Measurements from ENCODE around the gene LY6G5B. TPM values are rescaled to one million over a fixed set of nuclear protein-coding genes. Genes with fewer than 3 reads are reported as not detected.

LY6G5B gene
- total and polyA plus RNA-seq, 3 experiments from 2014 or later = 0.64 to 21.2 (median 19.1) TPM

- Histone ChIP-seq H3K4me3 (ENCODE audit: low read length) (peak overlapping the region; percentile 88), H3K9me3 (ENCODE audit: low read length) (no peaks in the 10 kb centered on the region), H3K36me3 (ENCODE audit: insufficient read depth, low read length) (peaks cover 18% of the 10 kb centered on the region), H3K27me3 (ENCODE audit: insufficient read depth, low read length, poor library complexity, severe bottlenecking) (no peaks in the 10 kb centered on the region), H3K27ac (ENCODE audit: low read depth, low read length) (peak overlapping the region; percentile 98), H3K4me1 (ENCODE audit: insufficient read depth, low read length) (peaks cover 24% of the 10 kb centered on the region)
- Mint-ChIP-seq H3K27ac (peak overlapping the region; percentile 88 to 100 (median 96)), H3K27me3 (peaks cover 0 to 2% of the 10 kb centered on the region in 2 donors), H3K4me3 (peak overlapping the region; percentile 92 to 99 (median 96)), H3K36me3 (peaks cover 0 to 45% (median 4%) of the 10 kb centered on the region in 3 donors), H3K9me3 (no peaks in the 10 kb centered on the region), H3K4me1 (peaks cover 39 to 48% (median 46%) of the 10 kb centered on the region in 3 donors)
- ChIA-PET CTCF (interaction anchor here (1.6 kb wide), 1 partner anchor 21 kb away, joined by 3 read pairs; the partner anchor contains the start of gene LY6G5C), POLR2A (interaction anchor here (0.6 to 1.8 kb wide), 4 partner anchors 36 to 270 kb away, joined by 3 to 13 read pairs (median 8); partner anchors contain the start of genes BAG6, CSNK2B, DXO and GPANK1)
- no peak for DNase-seq
These were observed 32.1 kb downstream of the LY6G5B start for GRCh38 chr6:31701666-31702404.

GRCh38 chr6:31702405-31702818, 32.6 kb downstream of the LY6G5B start:
- Mint-ChIP-seq H3K4me1 (peaks cover 35 to 45% (median 41%) of the 10 kb centered on the region in 3 donors), H3K27me3 (peaks cover 0 to 1% of the 10 kb centered on the region in 2 donors), H3K9me3 (no peaks in the 10 kb centered on the region), H3K36me3 (peaks cover 0 to 40% (median 4%) of the 10 kb centered on the region in 3 donors), H3K4me3 (peak overlapping the region; percentile 92 to 99 (median 96)), H3K27ac (peak overlapping the region; percentile 88 to 100 (median 96))
- Histone ChIP-seq H3K27ac (ENCODE audit: low read depth, low read length) (peak overlapping the region; percentile 98), H3K36me3 (ENCODE audit: insufficient read depth, low read length) (peaks cover 15% of the 10 kb centered on the region), H3K4me1 (ENCODE audit: insufficient read depth, low read length) (peaks cover 24% of the 10 kb centered on the region), H3K9me3 (ENCODE audit: low read length) (no peaks in the 10 kb centered on the region), H3K4me3 (ENCODE audit: low read length) (peak overlapping the region; percentile 88), H3K27me3 (ENCODE audit: insufficient read depth, low read length, poor library complexity, severe bottlenecking) (no peaks in the 10 kb centered on the region)
- DNase-seq = no peak
- CTCF ChIA-PET = interaction anchor here (0.7 to 1.6 kb wide), 4 partner anchors 21 to 302 kb away, joined by 3 to 4 read pairs (median 3); partner anchors contain the start of gene LY6G5C
- POLR2A ChIA-PET = interaction anchor here (0.8 to 1.8 kb wide), 10 partner anchors 33 to 269 kb away, joined by 3 to 13 read pairs (median 6); partner anchors contain the start of genes BAG6, CLIC1, CSNK2B and DXO

- H3K4me1 Mint-ChIP-seq = peaks cover 28 to 39% (median 35%) of the 10 kb centered on the region in 3 donors
- H3K27me3 ChIP-seq (ENCODE audit: insufficient read depth, low read length, poor library complexity, severe bottlenecking) = no peaks in the 10 kb centered on the region
- H3K27ac Mint-ChIP-seq = peak within 1 kb of the TSS; percentile 88 to 100 (median 96)
- peak; percentile 95 to 97 (median 96) for DNase-seq
- peak within 1 kb of the TSS; percentile 98 for H3K27ac ChIP-seq (ENCODE audit: low read depth, low read length)
- peaks cover 0 to 33% (median 2%) of the 10 kb centered on the region in 3 donors for H3K36me3 Mint-ChIP-seq
- CTCF ChIA-PET = interaction anchor here (0.6 to 1.6 kb wide), 8 partner anchors 9 to 302 kb away, joined by 3 to 4 read pairs (median 3); partner anchors contain the start of gene LY6G5C
- no peaks in the 10 kb centered on the region for H3K9me3 Mint-ChIP-seq
- no peaks in the 10 kb centered on the region for H3K9me3 ChIP-seq (ENCODE audit: low read length)
- H3K4me1 ChIP-seq (ENCODE audit: insufficient read depth, low read length) = peaks cover 24% of the 10 kb centered on the region
- peaks cover 9% of the 10 kb centered on the region for H3K36me3 ChIP-seq (ENCODE audit: insufficient read depth, low read length)
- POLR2A ChIA-PET = interaction anchor here (0.6 to 1.8 kb wide), 13 partner anchors 33 to 1057 kb away, joined by 3 to 13 read pairs (median 7); partner anchors contain the start of genes BAG6, CLIC1, CSNK2B and DXO
- H3K27me3 Mint-ChIP-seq = peaks cover 0 to 1% of the 10 kb centered on the region in 2 donors
- H3K4me3 ChIP-seq (ENCODE audit: low read length) = peak within 1 kb of the TSS; percentile 88
- H3K4me3 Mint-ChIP-seq = peak within 1 kb of the TSS; percentile 92 to 99 (median 96)
These were observed 33.3 kb downstream of the LY6G5B start, which contains the start of gene ABHD16A for GRCh38 chr6:31702819-31703716. ABHD16A (minus strand) TSS chr6:31703324; CDS start chr6:31703281, 43 bp downstream.

GRCh38 chr6:31705931-31706330, 36.2 kb downstream of the LY6G5B start:
- peaks cover 0 to 16% (median 1%) of the 10 kb centered on the region in 3 donors for H3K36me3 Mint-ChIP-seq
- POLR2A ChIA-PET = no interaction called here

GRCh38 chr6:31706599-31706998, 36.8 kb downstream of the LY6G5B start, which contains the start of gene LY6G6F:
LY6G6F (plus strand) TSS chr6:31706866; CDS start chr6:31706907, 41 bp downstream.
- H3K27me3 ChIP-seq (ENCODE audit: insufficient read depth, low read length, poor library complexity, severe bottlenecking) = no peaks in the 10 kb centered on the region
- Mint-ChIP-seq H3K4me1 (peaks cover 24 to 32% (median 31%) of the 10 kb centered on the region in 3 donors), H3K9me3 (no peaks in the 10 kb centered on the region), H3K27me3 (peaks cover 0 to 1% of the 10 kb centered on the region in 2 donors), H3K4me3 (peak within 1 kb of the TSS in 1 of 7 donors; percentile 49), H3K27ac (no peak within 1 kb of the TSS), H3K36me3 (peaks cover 0 to 12% (median 0%) of the 10 kb centered on the region in 3 donors)
- no peak within 1 kb of the TSS for H3K4me3 ChIP-seq (ENCODE audit: low read length)
- H3K9me3 ChIP-seq (ENCODE audit: low read length) = no peaks in the 10 kb centered on the region
- H3K36me3 ChIP-seq (ENCODE audit: insufficient read depth, low read length) = no peaks in the 10 kb centered on the region
- peak within 1 kb of the TSS; percentile 24 for H3K27ac ChIP-seq (ENCODE audit: low read depth, low read length)
- DNase-seq = no peak
- peaks cover 20% of the 10 kb centered on the region for H3K4me1 ChIP-seq (ENCODE audit: insufficient read depth, low read length)
- ChIA-PET CTCF (no interaction called here), POLR2A (no interaction called here)

More at GRCh38 chr6:31705931-31706330, 36.2 kb downstream of the LY6G5B start:
- H3K27me3 Mint-ChIP-seq = peaks cover 0 to 1% of the 10 kb centered on the region in 2 donors
- no peak overlapping the region for H3K4me3 Mint-ChIP-seq
- Histone ChIP-seq H3K27ac (ENCODE audit: low read depth, low read length) (no peak overlapping the region), H3K36me3 (ENCODE audit: insufficient read depth, low read length) (no peaks in the 10 kb centered on the region), H3K27me3 (ENCODE audit: insufficient read depth, low read length, poor library complexity, severe bottlenecking) (no peaks in the 10 kb centered on the region), H3K4me3 (ENCODE audit: low read length) (no peak overlapping the region), H3K4me1 (ENCODE audit: insufficient read depth, low read length) (peaks cover 23% of the 10 kb centered on the region), H3K9me3 (ENCODE audit: low read length) (no peaks in the 10 kb centered on the region)
- H3K4me1 Mint-ChIP-seq = peaks cover 26 to 32% (median 32%) of the 10 kb centered on the region in 3 donors
- CTCF ChIA-PET = no interaction called here
- no peak overlapping the region for H3K27ac Mint-ChIP-seq
- no peak for DNase-seq
- H3K9me3 Mint-ChIP-seq = no peaks in the 10 kb centered on the region

GRCh38 chr6:31707701-31708100, 37.9 kb downstream of the LY6G5B start:
- H3K9me3 ChIP-seq (ENCODE audit: low read length) = no peaks in the 10 kb centered on the region
- ChIA-PET POLR2A (no interaction called here), CTCF (no interaction called here)
- H3K27me3 ChIP-seq (ENCODE audit: insufficient read depth, low read length, poor library complexity, severe bottlenecking) = no peaks in the 10 kb centered on the region
- peaks cover 13% of the 10 kb centered on the region for H3K4me1 ChIP-seq (ENCODE audit: insufficient read depth, low read length)
- H3K4me3 ChIP-seq (ENCODE audit: low read length) = no peak overlapping the region
- no peak overlapping the region for H3K27ac ChIP-seq (ENCODE audit: low read depth, low read length)
- DNase-seq = peak in 1 of 5 donors; percentile 30
- Mint-ChIP-seq H3K27me3 (peaks cover 0 to 1% of the 10 kb centered on the region in 2 donors), H3K9me3 (no peaks in the 10 kb centered on the region), H3K4me3 (no peak overlapping the region), H3K36me3 (peaks cover 0 to 6% (median 0%) of the 10 kb centered on the region in 3 donors), H3K27ac (no peak overlapping the region), H3K4me1 (peaks cover 16 to 28% (median 25%) of the 10 kb centered on the region in 3 donors)
- H3K36me3 ChIP-seq (ENCODE audit: insufficient read depth, low read length) = no peaks in the 10 kb centered on the region

- H3K36me3 ChIP-seq (ENCODE audit: insufficient read depth, low read length) = no peaks in the 10 kb centered on the region
- H3K4me3 Mint-ChIP-seq = no peak overlapping the region
- H3K27me3 ChIP-seq (ENCODE audit: insufficient read depth, low read length, poor library complexity, severe bottlenecking) = no peaks in the 10 kb centered on the region
- H3K27ac Mint-ChIP-seq = no peak overlapping the region
- H3K4me1 Mint-ChIP-seq = peaks cover 14 to 25% (median 22%) of the 10 kb centered on the region in 3 donors
- DNase-seq = no peak
- POLR2A ChIA-PET = no interaction called here
- CTCF ChIA-PET = interaction anchor here (0.7 kb wide), 1 partner anchor 119 kb away, joined by 4 read pairs; the partner anchor contains the start of gene HSPA1B
- no peaks in the 10 kb centered on the region for H3K9me3 Mint-ChIP-seq
- H3K9me3 ChIP-seq (ENCODE audit: low read length) = no peaks in the 10 kb centered on the region
- no peak overlapping the region for H3K4me3 ChIP-seq (ENCODE audit: low read length)
- H3K4me1 ChIP-seq (ENCODE audit: insufficient read depth, low read length) = peaks cover 13% of the 10 kb centered on the region
- H3K27ac ChIP-seq (ENCODE audit: low read depth, low read length) = no peak overlapping the region
- H3K36me3 Mint-ChIP-seq = peaks cover 0 to 2% (median 0%) of the 10 kb centered on the region in 3 donors
- H3K27me3 Mint-ChIP-seq = peaks cover 0 to 1% of the 10 kb centered on the region in 2 donors
These were observed 38.4 kb downstream of the LY6G5B start for GRCh38 chr6:31708224-31708623.
